Measurements from ENCODE around the gene PRICKLE2. TPM values are rescaled to one million over a fixed set of nuclear protein-coding genes. Genes with fewer than 3 reads are reported as not detected.
"Not testable (repeated sequence)": the region's sequence is repeated elsewhere in the genome, so short reads cannot be mapped to it uniquely, and the experiment has no call there.

The PRICKLE2 gene
- total RNA-seq, 1 donor from 2014 or later, result 23.2 TPM

DNA sequence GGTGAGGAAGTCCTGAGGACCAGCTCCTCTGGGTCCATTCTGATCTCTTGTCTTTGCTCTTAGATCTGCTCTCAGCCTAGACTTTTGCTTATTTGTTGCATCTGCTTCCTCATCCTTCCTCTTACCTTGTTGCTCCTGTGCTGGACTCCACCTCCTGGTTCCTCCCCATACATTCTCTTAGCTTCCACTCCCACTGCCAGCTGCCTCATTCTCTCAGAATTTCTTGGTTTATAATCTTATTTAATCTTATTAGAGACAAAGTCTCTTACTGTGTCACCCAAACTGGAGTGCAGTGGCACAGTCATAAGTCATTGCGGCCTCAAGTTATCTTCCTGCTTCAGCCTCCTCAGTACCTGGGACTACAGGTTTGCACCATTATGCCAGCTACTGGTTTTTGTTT, 133.8 kb downstream of the PRICKLE2 start:
- TF ChIP-seq, protein P1, sequence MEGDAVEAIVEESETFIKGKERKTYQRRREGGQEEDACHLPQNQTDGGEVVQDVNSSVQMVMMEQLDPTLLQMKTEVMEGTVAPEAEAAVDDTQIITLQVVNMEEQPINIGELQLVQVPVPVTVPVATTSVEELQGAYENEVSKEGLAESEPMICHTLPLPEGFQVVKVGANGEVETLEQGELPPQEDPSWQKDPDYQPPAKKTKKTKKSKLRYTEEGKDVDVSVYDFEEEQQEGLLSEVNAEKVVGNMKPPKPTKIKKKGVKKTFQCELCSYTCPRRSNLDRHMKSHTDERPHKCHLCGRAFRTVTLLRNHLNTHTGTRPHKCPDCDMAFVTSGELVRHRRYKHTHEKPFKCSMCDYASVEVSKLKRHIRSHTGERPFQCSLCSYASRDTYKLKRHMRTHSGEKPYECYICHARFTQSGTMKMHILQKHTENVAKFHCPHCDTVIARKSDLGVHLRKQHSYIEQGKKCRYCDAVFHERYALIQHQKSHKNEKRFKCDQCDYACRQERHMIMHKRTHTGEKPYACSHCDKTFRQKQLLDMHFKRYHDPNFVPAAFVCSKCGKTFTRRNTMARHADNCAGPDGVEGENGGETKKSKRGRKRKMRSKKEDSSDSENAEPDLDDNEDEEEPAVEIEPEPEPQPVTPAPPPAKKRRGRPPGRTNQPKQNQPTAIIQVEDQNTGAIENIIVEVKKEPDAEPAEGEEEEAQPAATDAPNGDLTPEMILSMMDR (IDR thresholded peaks at IDR 0.05; ENCODE audit: unreplicated experiment), result no peak

DNA sequence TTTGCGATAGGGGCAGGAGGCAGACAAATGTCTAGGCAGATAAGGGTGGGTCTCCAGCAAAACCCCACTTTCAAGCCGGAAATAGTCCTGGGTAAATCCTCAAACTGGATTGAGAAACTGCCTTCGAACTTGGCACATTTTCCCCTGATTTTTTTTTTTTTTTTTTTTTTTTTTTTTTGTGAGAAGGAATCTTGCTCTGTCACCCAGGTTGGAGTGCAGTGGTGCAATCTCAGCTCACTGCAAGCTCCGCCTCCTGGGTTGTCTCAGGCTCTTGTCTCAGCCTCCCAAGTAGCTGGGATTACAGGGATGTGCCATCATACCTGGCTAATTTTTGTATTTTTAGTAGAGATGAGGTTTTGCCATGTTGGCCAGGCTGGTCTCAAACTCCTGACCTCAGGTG, 135.9 kb downstream of the PRICKLE2 start:
- H3K4me1 Mint-ChIP-seq (ENCODE audit: low read depth); H3K4me3 Mint-ChIP-seq (ENCODE audit: low read depth); H3K9me3 Mint-ChIP-seq (ENCODE audit: low read depth); H3K27me3 Mint-ChIP-seq; DNase-seq (ENCODE audit: low spot score, unreplicated experiment); H3K27ac Mint-ChIP-seq; H3K36me3 Mint-ChIP-seq (ENCODE audit: insufficient read depth): not testable (repeated sequence)

More for the DNA sequence above, 133.8 kb downstream of the PRICKLE2 start:
- Mint-ChIP-seq H3K4me3 (ENCODE audit: low read depth) (no peak overlapping the region), H3K27ac (no peak overlapping the region), H3K27me3 (no peaks in the 10 kb centered on the region), H3K4me1 (ENCODE audit: low read depth) (peaks cover 5% of the 10 kb centered on the region), H3K36me3 (ENCODE audit: insufficient read depth) (peaks cover under 1% of the 10 kb centered on the region), H3K9me3 (ENCODE audit: low read depth) (no peaks in the 10 kb centered on the region)
- no peak for DNase-seq (ENCODE audit: low spot score, unreplicated experiment)

DNA sequence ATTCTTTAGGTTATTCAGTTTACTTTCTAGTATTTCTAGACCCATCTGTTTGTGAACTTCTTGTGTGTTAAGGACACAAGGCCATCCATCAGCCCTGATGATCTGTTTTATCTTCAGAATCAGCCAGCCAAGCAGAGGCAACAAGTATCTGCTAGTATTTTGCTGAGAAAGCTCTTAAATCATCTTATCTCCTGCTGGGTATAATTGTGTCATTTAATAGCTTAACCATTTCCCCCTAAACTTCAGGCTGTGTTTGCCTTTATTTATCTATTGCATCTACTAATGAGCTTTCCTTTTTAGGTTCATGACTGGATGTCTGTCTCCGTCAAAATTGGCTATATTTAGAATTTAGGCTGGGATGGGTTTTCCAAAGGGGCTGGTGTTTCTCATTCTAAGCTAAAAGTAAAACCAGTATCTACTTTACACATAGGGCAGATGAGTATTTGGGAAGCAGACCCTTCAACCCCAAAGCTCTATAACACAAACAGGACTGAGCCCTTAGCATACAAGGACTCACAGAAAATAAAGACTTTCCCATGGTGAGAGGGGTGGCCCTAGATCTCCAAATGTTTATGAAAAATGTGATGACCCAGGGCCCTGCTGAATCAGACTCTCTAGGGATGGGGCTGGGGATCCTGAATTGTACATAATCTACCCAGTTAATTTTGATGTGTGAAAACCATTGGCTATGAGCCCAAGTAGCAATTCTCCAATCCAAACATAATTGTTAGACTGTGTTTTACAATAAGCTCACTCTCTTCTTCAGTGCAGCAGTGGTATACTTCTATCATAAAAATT, 136.7 kb downstream of the PRICKLE2 start:
- no peak overlapping the region for H3K27ac Mint-ChIP-seq
- no peaks in the 10 kb centered on the region for H3K9me3 Mint-ChIP-seq (ENCODE audit: low read depth)
- no peak overlapping the region for H3K4me3 Mint-ChIP-seq (ENCODE audit: low read depth)
- DNase-seq (ENCODE audit: low spot score, unreplicated experiment), result no peak
- H3K4me1 Mint-ChIP-seq (ENCODE audit: low read depth), result peaks cover 9% of the 10 kb centered on the region
- TF ChIP-seq, protein P1 (IDR thresholded peaks at IDR 0.05; ENCODE audit: unreplicated experiment), result no peak
- no peaks in the 10 kb centered on the region for H3K36me3 Mint-ChIP-seq (ENCODE audit: insufficient read depth)
- H3K27me3 Mint-ChIP-seq, result peaks cover 4% of the 10 kb centered on the region

DNA sequence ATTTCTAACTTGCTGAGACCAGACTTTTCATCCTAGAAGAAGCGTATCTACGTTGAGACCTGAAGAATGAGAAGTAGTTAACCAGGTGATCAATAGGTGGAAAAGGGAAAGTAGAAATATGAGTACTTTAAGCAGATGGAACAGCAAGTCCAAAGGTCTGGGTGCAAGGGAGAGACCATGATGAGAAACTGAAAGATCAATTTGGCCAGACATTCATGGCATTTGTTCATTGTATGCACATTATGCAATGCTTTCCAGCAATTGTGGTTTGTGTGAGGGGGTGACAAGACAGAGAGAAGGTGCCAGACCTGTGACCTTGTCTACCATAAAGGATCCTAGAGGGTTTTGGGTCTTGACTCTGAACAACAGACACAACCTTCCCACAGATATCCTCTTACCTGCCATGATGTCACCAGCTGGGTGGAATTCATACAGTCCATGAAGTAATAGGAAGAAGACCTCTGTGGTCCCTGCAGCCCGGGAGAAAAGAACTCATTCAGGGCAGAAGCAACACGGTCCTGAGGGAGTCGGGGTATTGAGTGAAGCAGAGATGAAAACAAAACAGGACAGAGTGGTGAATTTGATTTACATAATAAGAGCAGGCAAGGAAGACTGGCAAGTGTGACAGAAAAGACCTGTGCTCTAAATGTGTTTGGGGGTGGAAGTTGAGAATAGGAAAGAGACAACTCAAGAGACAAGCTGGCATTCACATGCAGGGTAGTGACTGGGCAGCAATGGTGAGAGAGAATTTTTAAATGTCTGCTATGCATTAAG, 138.6 kb downstream of the PRICKLE2 start:
- Mint-ChIP-seq H3K4me3 (ENCODE audit: low read depth) (no peak overlapping the region), H3K36me3 (ENCODE audit: insufficient read depth) (no peaks in the 10 kb centered on the region), H3K27me3 (peaks cover 7% of the 10 kb centered on the region), H3K4me1 (ENCODE audit: low read depth) (peaks cover 9% of the 10 kb centered on the region), H3K9me3 (ENCODE audit: low read depth) (no peaks in the 10 kb centered on the region), H3K27ac (no peak overlapping the region)
- DNase-seq (ENCODE audit: low spot score, unreplicated experiment), result no peak
- TF ChIP-seq, protein P1 (IDR thresholded peaks at IDR 0.05; ENCODE audit: unreplicated experiment), result no peak

DNA sequence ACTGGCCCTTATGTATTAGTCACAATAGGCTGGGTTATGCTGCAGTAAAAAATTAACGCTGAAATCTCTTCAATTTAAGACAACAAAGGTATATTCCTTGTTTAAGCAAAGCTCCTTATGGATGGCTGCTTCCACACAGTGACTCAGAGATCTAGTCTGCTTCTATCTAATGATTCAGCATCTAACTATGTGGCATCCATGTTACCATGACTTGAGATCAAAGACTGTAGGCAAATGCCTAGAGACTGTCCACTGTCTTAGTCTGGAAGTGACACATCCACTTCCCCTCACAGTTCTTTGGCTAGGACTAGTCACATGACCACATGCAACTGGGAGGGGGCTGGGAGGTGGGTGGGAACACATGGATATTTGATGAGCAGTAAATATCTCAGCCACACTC, 140.6 kb downstream of the PRICKLE2 start:
- no peak for DNase-seq (ENCODE audit: low spot score, unreplicated experiment)
- H3K27ac Mint-ChIP-seq, result no peak overlapping the region
- peaks cover 7% of the 10 kb centered on the region for H3K27me3 Mint-ChIP-seq
- no peaks in the 10 kb centered on the region for H3K36me3 Mint-ChIP-seq (ENCODE audit: insufficient read depth)
- no peak overlapping the region for H3K4me3 Mint-ChIP-seq (ENCODE audit: low read depth)
- peaks cover 9% of the 10 kb centered on the region for H3K4me1 Mint-ChIP-seq (ENCODE audit: low read depth)
- TF ChIP-seq, protein P1 (IDR thresholded peaks at IDR 0.05; ENCODE audit: unreplicated experiment), result no peak
- H3K9me3 Mint-ChIP-seq (ENCODE audit: low read depth), result no peaks in the 10 kb centered on the region

Measured in progenitor cell of endocrine pancreas (in vitro differentiated cells).